MM.1S (cell line): ENCODE measurements around the gene IGSF8.

Experiments
- DNase-seq: peaks from one replicate; pipeline ENCODE4 v3.0.0-alpha.2; 2015
- H2AFZ ChIP-seq: fragments of 300-600 bp; sonication (generic); 2 replicates; pipeline ENCODE4 v1.6.0; 2016; ENCODE audit warnings: antibody characterized with exemption, low read length
- H3F3A ChIP-seq: fragments of 300-600 bp; sonication (generic); 2 replicates; pipeline ENCODE4 v1.6.1; 2016; ENCODE audit warnings: mild to moderate bottlenecking, antibody characterized with exemption, low read length, moderate library complexity, mixed read lengths; ENCODE audit not compliant: insufficient read depth
- H3K27ac ChIP-seq: fragments of 300-600 bp; sonication (generic); 2 replicates; pipeline ENCODE4 v1.5.1; 2016; ENCODE audit warnings: mild to moderate bottlenecking, low read length
- H3K27me3 ChIP-seq: fragments of 300-600 bp; sonication (generic); replicated peaks from 2 replicates; pipeline ENCODE4 v1.6.0; 2016; ENCODE audit warnings: low read length; ENCODE audit not compliant: insufficient read depth
- H3K36me3 ChIP-seq: fragments of 300-600 bp; sonication (generic); replicated peaks from 2 replicates; pipeline ENCODE4 v1.6.1; 2016; ENCODE audit warnings: mild to moderate bottlenecking, low read length, mixed read lengths; ENCODE audit not compliant: insufficient read depth
- H3K4me1 ChIP-seq: fragments of 300-600 bp; sonication (generic); 2 replicates; pipeline ENCODE4 v1.6.1; 2016; ENCODE audit warnings: low read length, mixed read lengths
- H3K4me2 ChIP-seq: fragments of 300-600 bp; sonication (generic); 2 replicates; pipeline ENCODE4 v1.6.0; 2016; ENCODE audit warnings: low read depth, low read length
- H3K4me3 ChIP-seq: fragments of 300-600 bp; sonication (generic); 2 replicates; pipeline ENCODE4 v1.5.1; 2016; ENCODE audit warnings: low read length, mixed read lengths
- H3K79me2 ChIP-seq: fragments of 300-600 bp; sonication (generic); 2 replicates; pipeline ENCODE4 v1.6.1; 2016; ENCODE audit warnings: mixed run types, low read length, mixed read lengths
- H3K9ac ChIP-seq: fragments of 300-600 bp; sonication (generic); 2 replicates; pipeline ENCODE4 v1.6.1; 2016; ENCODE audit warnings: low read length, mixed read lengths
- H3K9me2 ChIP-seq: fragments of 300-600 bp; sonication (generic); replicated peaks from 2 replicates; pipeline ENCODE4 v1.6.1; 2016; ENCODE audit warnings: mild to moderate bottlenecking, low read length, mixed read lengths; ENCODE audit not compliant: insufficient read depth
- H3K9me3 ChIP-seq: fragments of 300-600 bp; sonication (generic); replicated peaks from 2 replicates; pipeline ENCODE4 v1.6.1; 2016; ENCODE audit warnings: mild to moderate bottlenecking, low read length, mixed read lengths; ENCODE audit not compliant: insufficient read depth
- H4K20me1 ChIP-seq: fragments of 300-600 bp; sonication (generic); 2 replicates; pipeline ENCODE4 v1.6.1; 2016; ENCODE audit warnings: mild to moderate bottlenecking, low read length, moderate library complexity, mixed read lengths; ENCODE audit not compliant: insufficient read depth
- CTCF ChIP-seq: fragments of 300-600 bp; sonication (generic); IDR thresholded peaks from 2 replicates; pipeline ENCODE4 v1.5.1; 2016; ENCODE audit warnings: antibody characterized with exemption, low read length, mixed read lengths
- EZH2 ChIP-seq: fragments of 300-600 bp; sonication (generic); optimal IDR thresholded peaks from 2 replicates; pipeline ENCODE3; 2017; ENCODE audit warnings: low read depth, mild to moderate bottlenecking, antibody characterized with exemption, low read length, mixed read lengths
- EZH2phosphoT487 ChIP-seq: fragments of 300-600 bp; sonication (generic); IDR thresholded peaks from 2 replicates; pipeline ENCODE4 v1.6.1; 2018; ENCODE audit warnings: antibody characterized with exemption, low read length

The IGSF8 gene

DNA sequence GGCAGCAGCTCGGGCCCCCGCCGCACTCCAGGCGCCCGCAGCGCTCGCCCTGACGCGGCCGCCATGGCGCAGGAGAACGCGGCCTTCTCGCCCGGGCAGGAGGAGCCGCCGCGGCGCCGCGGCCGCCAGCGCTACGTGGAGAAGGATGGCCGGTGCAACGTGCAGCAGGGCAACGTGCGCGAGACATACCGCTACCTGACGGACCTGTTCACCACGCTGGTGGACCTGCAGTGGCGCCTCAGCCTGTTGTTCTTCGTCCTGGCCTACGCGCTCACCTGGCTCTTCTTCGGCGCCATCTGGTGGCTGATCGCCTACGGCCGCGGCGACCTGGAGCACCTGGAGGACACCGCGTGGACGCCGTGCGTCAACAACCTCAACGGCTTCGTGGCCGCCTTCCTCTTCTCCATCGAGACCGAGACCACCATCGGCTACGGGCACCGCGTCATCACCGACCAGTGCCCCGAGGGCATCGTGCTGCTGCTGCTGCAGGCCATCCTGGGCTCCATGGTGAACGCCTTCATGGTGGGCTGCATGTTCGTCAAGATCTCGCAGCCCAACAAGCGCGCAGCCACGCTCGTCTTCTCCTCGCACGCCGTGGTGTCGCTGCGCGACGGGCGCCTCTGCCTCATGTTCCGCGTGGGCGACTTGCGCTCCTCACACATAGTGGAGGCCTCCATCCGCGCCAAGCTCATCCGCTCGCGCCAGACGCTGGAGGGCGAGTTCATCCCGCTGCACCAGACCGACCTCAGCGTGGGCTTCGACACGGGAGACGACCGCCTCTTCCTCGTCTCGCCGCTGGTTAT lies 14.2 kb downstream of the IGSF8 start:
- H3K4me2 ChIP-seq: peak overlapping the region; percentile 88
- peaks cover 25% of the 10 kb centered on the region for H3K4me1 ChIP-seq
- H3K9ac ChIP-seq: peak overlapping the region; percentile 1; the same call in 1 of the 2 replicates
- H3K9me3 ChIP-seq: no peaks in the 10 kb centered on the region
- H3K27ac ChIP-seq: no peak overlapping the region
- H2AFZ ChIP-seq: peak overlapping the region; percentile 82
- peak; percentile 92 for DNase-seq
- peak overlapping the region; percentile 33 for H3K4me3 ChIP-seq
- TF ChIP-seq EZH2phosphoT487 (no peak), EZH2 (no peak), CTCF (peak; percentile 98; the same call in 1 of the 2 replicates)
- H3K9me2 ChIP-seq: no peaks in the 10 kb centered on the region
- peaks cover 34% of the 10 kb centered on the region for H3K27me3 ChIP-seq
- no peaks in the 10 kb centered on the region for H4K20me1 ChIP-seq
- H3F3A ChIP-seq: peaks cover 9% of the 10 kb centered on the region; the same call in 1 of the 2 replicates
- no peaks in the 10 kb centered on the region for H3K36me3 ChIP-seq
- H3K79me2 ChIP-seq: no peaks in the 10 kb centered on the region

DNA sequence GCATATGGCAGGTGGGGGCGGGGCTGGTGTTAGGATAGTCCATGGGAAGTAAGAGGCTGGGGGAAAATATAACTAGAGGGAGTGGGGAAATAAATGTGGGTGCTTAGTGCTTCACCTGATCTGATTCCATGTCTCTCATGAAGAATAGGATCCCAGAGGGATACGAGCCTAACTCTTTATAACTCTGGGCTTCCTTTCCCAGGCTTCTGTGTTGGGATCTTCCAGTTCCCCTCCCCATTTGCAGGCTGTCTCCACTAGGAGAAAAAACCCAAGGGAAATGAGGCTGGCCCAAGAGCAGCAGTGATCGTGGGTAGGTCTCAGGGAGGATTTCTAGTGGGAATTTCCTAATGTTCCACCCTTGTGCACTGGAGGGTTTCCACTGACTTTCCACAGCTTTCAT lies 15.5 kb downstream of the IGSF8 start:
- Histone ChIP-seq H3K4me1 (peaks cover 29% of the 10 kb centered on the region), H3F3A (peaks cover 9% of the 10 kb centered on the region; the same call in 1 of the 2 replicates), H4K20me1 (no peaks in the 10 kb centered on the region), H2AFZ (no peak overlapping the region), H3K9me2 (no peaks in the 10 kb centered on the region), H3K4me2 (no peak overlapping the region), H3K27ac (no peak overlapping the region), H3K4me3 (no peak overlapping the region), H3K27me3 (peaks cover 34% of the 10 kb centered on the region), H3K79me2 (no peaks in the 10 kb centered on the region), H3K9ac (no peak overlapping the region), H3K36me3 (no peaks in the 10 kb centered on the region), H3K9me3 (no peaks in the 10 kb centered on the region)
- TF ChIP-seq EZH2 (no peak), CTCF (no peak), EZH2phosphoT487 (no peak)
- no peak for DNase-seq

DNA sequence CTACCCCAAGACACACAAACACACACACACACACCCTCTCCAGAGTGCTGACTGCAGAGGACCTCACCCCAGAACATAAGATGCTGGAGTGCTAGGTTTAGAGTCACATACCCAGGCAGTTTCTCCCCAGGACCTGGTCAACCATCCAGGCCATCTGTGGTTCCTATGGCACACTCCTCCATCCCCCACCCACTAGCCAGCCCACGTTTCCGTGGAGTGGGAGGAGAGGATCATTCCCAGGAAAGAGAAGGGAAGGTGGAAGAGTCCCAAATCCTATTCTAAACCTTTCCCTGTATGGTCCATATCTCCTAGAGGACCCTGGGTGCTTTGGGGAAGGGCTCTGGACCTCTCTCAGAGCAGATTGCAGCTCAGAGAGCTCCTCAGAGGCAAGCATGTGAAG lies 15.9 kb downstream of the IGSF8 start:
- no peaks in the 10 kb centered on the region for H3K79me2 ChIP-seq

More for the DNA sequence above, 15.9 kb downstream of the IGSF8 start:
- no peak overlapping the region for H3K4me2 ChIP-seq
- H3K27ac ChIP-seq: no peak overlapping the region
- H3K9me2 ChIP-seq: no peaks in the 10 kb centered on the region
- H3F3A ChIP-seq: peaks cover 9% of the 10 kb centered on the region; the same call in 1 of the 2 replicates
- H2AFZ ChIP-seq: no peak overlapping the region
- DNase-seq: no peak
- peaks cover 34% of the 10 kb centered on the region for H3K27me3 ChIP-seq
- no peaks in the 10 kb centered on the region for H4K20me1 ChIP-seq
- H3K9ac ChIP-seq: no peak overlapping the region
- H3K9me3 ChIP-seq: no peaks in the 10 kb centered on the region
- no peak overlapping the region for H3K4me3 ChIP-seq
- TF ChIP-seq EZH2: no peak
- no peak for TF ChIP-seq CTCF
- TF ChIP-seq EZH2phosphoT487: no peak
- peaks cover 29% of the 10 kb centered on the region for H3K4me1 ChIP-seq
- no peaks in the 10 kb centered on the region for H3K36me3 ChIP-seq
